ENCODE data around the gene CDC25B. TPM values are rescaled to one million over a fixed set of nuclear protein-coding genes. Genes with fewer than 3 reads are reported as not detected.
"Not testable (repeated sequence)": the region's sequence is repeated elsewhere in the genome, so short reads cannot be mapped to it uniquely, and the experiment has no call there.

CDC25B gene
- total and polyA plus RNA-seq, 3 experiments from 2014 or later = 61.6 to 81.6 (median 78.0) TPM

DNA sequence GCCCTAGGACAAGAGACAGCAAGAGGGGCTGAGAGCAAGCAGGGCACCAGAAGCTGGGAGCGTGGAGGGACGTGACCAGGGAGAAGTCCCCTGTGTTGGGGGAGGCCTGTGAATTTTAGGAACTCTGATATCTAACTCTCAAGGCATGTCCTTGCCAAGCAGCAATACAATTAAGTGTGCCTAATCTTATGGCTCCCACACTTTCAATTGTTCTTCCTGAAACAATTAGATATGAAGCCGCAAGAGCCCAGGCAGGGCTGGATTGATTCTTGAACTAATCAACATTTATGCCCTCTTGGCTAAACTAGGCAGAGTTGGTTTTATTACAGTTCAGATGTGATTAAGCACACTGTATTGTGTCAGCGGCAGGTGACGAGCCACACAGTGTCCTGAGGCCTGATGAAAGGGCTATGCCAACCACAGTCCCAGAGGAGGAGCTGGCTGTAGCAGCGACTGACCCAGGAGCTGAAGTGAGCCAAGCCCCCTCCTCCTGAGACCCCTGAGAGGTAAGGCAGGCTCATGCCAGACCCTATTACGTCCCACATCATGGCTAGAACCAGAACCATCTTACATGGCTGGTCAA lies 46.3 kb downstream of the CDC25B start:
- no peak for DNase-seq
- no peaks in the 10 kb centered on the region for H3K36me3 ChIP-seq (ENCODE audit: insufficient read depth, low read length)
- POLR2A ChIA-PET = no interaction called here

DNA sequence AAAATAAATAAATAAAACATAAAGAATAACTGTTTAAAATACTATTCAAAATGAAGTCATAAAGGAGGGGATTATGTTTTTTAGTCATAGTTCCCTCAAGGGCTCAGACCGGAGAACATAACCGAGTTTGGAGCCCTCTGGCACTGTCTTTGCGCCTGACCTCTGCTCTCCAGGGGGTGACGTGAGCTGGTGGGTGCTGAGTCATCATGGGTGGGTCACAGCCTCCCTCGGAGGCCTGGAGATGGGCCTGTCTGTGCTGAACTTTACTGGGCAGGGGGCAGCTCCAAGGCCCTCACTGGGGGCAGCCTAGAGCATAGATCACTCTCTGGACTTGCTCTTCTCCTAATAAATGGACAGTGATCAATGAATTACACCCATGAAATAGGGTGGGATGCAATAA lies 47.4 kb downstream of the CDC25B start:
- no peak overlapping the region for H3K4me3 Mint-ChIP-seq
- POLR2A ChIA-PET = no interaction called here
- peaks cover 0 to 8% (median 2%) of the 10 kb centered on the region in 3 donors for H3K36me3 Mint-ChIP-seq
- Histone ChIP-seq H3K27me3 (ENCODE audit: insufficient read depth, low read length, poor library complexity, severe bottlenecking) (no peaks in the 10 kb centered on the region), H3K9me3 (ENCODE audit: low read length) (no peaks in the 10 kb centered on the region), H3K36me3 (ENCODE audit: insufficient read depth, low read length) (no peaks in the 10 kb centered on the region), H3K4me3 (ENCODE audit: low read length) (no peak overlapping the region), H3K27ac (ENCODE audit: low read depth, low read length) (no peak overlapping the region), H3K4me1 (ENCODE audit: insufficient read depth, low read length) (peaks cover 13% of the 10 kb centered on the region)
- H3K27me3 Mint-ChIP-seq = no peaks in the 10 kb centered on the region
- H3K9me3 Mint-ChIP-seq = no peaks in the 10 kb centered on the region
- CTCF ChIA-PET = no interaction called here
- DNase-seq = no peak
- no peak overlapping the region for H3K27ac Mint-ChIP-seq
- peaks cover 7 to 24% (median 13%) of the 10 kb centered on the region in 3 donors for H3K4me1 Mint-ChIP-seq

More for the DNA sequence above, 46.3 kb downstream of the CDC25B start:
- Mint-ChIP-seq H3K27ac (peak overlapping the region in 1 of 8 donors; percentile 84), H3K9me3 (no peaks in the 10 kb centered on the region), H3K36me3 (peaks cover 0 to 5% (median 2%) of the 10 kb centered on the region in 3 donors), H3K4me1 (peaks cover 2 to 15% (median 3%) of the 10 kb centered on the region in 3 donors), H3K27me3 (no peaks in the 10 kb centered on the region), H3K4me3 (peak overlapping the region in 1 of 7 donors; percentile 20)
- Histone ChIP-seq H3K4me1 (ENCODE audit: insufficient read depth, low read length) (peaks cover 9% of the 10 kb centered on the region), H3K27me3 (ENCODE audit: insufficient read depth, low read length, poor library complexity, severe bottlenecking) (no peaks in the 10 kb centered on the region), H3K9me3 (ENCODE audit: low read length) (no peaks in the 10 kb centered on the region), H3K27ac (ENCODE audit: low read depth, low read length) (no peak overlapping the region), H3K4me3 (ENCODE audit: low read length) (no peak overlapping the region)
- CTCF ChIA-PET = no interaction called here

DNA sequence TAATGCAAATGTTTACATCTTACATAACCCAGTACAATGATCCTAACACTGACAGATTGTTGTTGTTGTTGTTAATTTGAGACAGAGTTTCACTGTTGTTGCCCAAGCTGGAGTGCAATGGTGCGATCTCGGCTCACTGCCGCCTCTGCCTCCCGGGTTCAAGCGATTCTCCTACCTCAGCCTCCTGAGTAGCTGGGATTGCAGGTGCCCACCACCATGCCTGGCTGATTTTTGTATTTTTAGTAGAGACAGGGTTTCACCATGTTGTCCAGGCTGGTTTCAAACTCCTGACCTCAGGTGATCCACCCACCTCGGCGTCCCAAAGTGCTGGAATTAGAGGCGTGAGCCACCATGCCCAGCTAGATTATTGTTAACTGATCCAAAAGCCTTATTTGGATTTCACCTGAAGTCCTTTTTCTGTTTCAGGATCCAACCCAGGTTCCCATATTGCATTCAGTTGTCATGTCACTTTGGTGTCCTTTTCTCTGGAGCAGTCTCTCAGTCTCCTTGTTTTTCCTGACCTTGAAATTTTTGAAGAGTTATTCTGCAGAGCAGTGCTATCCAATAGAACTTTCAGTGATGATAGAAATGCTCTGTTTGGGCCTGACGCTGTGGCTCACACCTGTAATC lies 48.0 kb downstream of the CDC25B start:
- H3K9me3 ChIP-seq (ENCODE audit: low read length); H3K27me3 ChIP-seq (ENCODE audit: insufficient read depth, low read length, poor library complexity, severe bottlenecking); DNase-seq; H3K36me3 ChIP-seq (ENCODE audit: insufficient read depth, low read length); H3K27me3 Mint-ChIP-seq; POLR2A ChIA-PET; H3K36me3 Mint-ChIP-seq; H3K27ac ChIP-seq (ENCODE audit: low read depth, low read length); H3K4me3 ChIP-seq (ENCODE audit: low read length); H3K9me3 Mint-ChIP-seq: not testable (repeated sequence)
- H3K4me1 ChIP-seq (ENCODE audit: insufficient read depth, low read length) = peaks cover 13% of the 10 kb centered on the region
- peak overlapping the region in 3 of 8 donors; percentile 17 to 89 (median 47) for H3K27ac Mint-ChIP-seq
- CTCF ChIA-PET = interaction anchor here (2.0 kb wide), 1 partner anchor 10 kb away, joined by 14 read pairs; no protein-coding TSS in a partner anchor
- peaks cover 14 to 30% (median 19%) of the 10 kb centered on the region in 3 donors for H3K4me1 Mint-ChIP-seq
- peak overlapping the region in 2 of 7 donors; percentile 40 to 44 for H3K4me3 Mint-ChIP-seq

DNA sequence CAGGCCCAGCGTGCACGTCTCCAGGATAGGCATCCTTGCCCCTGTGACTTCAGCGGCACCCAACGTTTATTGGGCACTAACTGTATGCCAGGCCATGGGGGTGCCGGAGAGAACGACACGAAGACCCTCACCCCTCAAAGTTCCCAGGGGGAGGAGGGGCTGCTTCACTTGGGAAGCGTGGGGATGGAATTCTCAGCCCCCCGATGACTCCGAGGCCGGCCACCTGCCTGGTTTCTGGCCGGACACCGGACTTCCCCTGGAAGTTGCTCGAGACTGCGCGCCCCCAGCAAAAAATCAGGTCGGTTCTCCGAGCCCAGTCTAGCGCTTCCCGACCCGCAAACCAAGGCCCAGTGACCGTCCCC lies 50.2 kb downstream of the CDC25B start:
- H3K4me3 ChIP-seq (ENCODE audit: low read length) = peak overlapping the region; percentile 91
- CTCF ChIA-PET = interaction anchor here (2.0 kb wide), 1 partner anchor 8 kb away, joined by 14 read pairs; no protein-coding TSS in a partner anchor
- peak in 1 of 5 donors; percentile 28 for DNase-seq
- H3K27me3 ChIP-seq (ENCODE audit: insufficient read depth, low read length, poor library complexity, severe bottlenecking) = no peaks in the 10 kb centered on the region
- peaks cover 0 to 10% (median 0%) of the 10 kb centered on the region in 3 donors for H3K36me3 Mint-ChIP-seq
- no peaks in the 10 kb centered on the region for H3K27me3 Mint-ChIP-seq
- peak overlapping the region; percentile 81 for H3K27ac ChIP-seq (ENCODE audit: low read depth, low read length)
- H3K27ac Mint-ChIP-seq = peak overlapping the region; percentile 84 to 97 (median 92)
- POLR2A ChIA-PET = no interaction called here
- peak overlapping the region; percentile 85 to 97 (median 90) for H3K4me3 Mint-ChIP-seq
- peaks cover 13% of the 10 kb centered on the region for H3K4me1 ChIP-seq (ENCODE audit: insufficient read depth, low read length)
- no peaks in the 10 kb centered on the region for H3K36me3 ChIP-seq (ENCODE audit: insufficient read depth, low read length)
- H3K9me3 Mint-ChIP-seq = no peaks in the 10 kb centered on the region
- no peaks in the 10 kb centered on the region for H3K9me3 ChIP-seq (ENCODE audit: low read length)
- peaks cover 18 to 37% (median 20%) of the 10 kb centered on the region in 3 donors for H3K4me1 Mint-ChIP-seq

DNA sequence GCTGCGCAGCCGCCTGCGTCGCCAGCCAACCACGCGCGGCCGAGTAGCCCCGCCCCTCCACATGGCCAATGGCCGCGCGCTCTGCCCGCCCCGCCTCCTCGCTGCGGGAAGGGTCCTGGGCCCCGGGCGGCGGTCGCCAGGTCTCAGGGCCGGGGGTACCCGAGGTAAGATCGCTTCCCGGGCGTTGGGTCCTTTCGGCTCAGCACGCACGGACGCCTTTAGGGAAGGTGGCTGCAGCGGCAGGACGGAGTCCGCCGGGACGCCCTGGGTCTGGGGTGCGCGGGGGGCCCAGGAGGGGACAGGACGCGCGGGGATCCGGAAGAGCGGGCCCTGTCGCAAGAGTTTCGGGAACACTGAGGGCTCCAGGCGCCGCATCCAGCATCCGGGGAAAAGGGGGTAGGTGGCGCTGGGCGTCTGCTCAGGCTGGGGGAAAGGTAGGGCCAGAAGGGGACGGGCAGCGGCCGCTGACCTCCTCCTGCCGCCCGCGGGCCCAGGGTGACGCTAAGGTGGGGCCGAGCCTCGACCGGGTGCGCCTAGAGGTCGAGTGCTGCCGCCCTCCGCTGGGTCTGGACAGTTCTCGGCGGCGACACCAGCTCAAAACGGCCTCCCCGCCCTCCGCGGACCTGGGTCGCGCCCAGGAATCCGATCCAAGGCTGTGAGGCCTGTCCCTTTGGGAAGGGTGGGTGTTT lies 50.8 kb downstream of the CDC25B start, which contains the start of gene MAVS:
Gene MAVS, plus strand, starts transcription at position 95 of the 689 bp plus-strand sequence. CDS start 7,791 bp downstream, outside the sequence.
- POLR2A ChIA-PET = no interaction called here
- Mint-ChIP-seq H3K36me3 (peaks cover 0 to 10% (median 0%) of the 10 kb centered on the region in 3 donors), H3K27me3 (no peaks in the 10 kb centered on the region), H3K9me3 (no peaks in the 10 kb centered on the region), H3K27ac (peak within 1 kb of the TSS; percentile 84 to 97 (median 92)), H3K4me1 (peaks cover 18 to 37% (median 20%) of the 10 kb centered on the region in 3 donors), H3K4me3 (peak within 1 kb of the TSS; percentile 85 to 97 (median 90))
- no peaks in the 10 kb centered on the region for H3K9me3 ChIP-seq (ENCODE audit: low read length)
- H3K4me3 ChIP-seq (ENCODE audit: low read length) = peak within 1 kb of the TSS; percentile 91
- peak; percentile 82 to 87 (median 83) for DNase-seq
- H3K27ac ChIP-seq (ENCODE audit: low read depth, low read length) = peak within 1 kb of the TSS; percentile 81
- H3K36me3 ChIP-seq (ENCODE audit: insufficient read depth, low read length) = no peaks in the 10 kb centered on the region
- H3K27me3 ChIP-seq (ENCODE audit: insufficient read depth, low read length, poor library complexity, severe bottlenecking) = no peaks in the 10 kb centered on the region
- peaks cover 13% of the 10 kb centered on the region for H3K4me1 ChIP-seq (ENCODE audit: insufficient read depth, low read length)
- CTCF ChIA-PET = no interaction called here

DNA sequence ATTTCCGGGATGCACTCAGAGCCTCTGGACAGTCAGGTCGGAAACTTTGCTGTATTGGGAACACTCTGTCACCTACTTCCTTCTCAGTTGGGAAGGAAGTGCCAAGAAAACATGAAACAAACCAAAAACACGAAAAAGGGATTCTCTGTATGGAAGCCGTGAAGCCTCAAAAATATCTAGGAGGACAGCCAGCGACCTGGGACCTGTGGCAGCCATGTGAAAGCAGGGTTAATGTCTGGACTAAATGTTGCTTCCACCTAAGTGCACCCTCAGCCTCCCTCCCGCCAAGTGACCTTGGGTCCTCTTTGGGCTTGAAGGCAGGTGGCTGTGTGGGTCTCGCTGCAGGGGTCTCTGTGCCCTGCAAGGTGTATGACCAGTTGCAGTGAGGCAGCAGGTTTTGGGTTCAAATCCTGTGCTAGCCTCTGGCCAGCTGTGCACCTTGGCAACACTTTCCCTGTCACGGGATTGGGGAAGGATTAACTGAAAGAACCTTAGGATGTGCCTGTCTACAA lies 51.4 kb downstream of the CDC25B start:
- no peaks in the 10 kb centered on the region for H3K36me3 ChIP-seq (ENCODE audit: insufficient read depth, low read length)
- peaks cover 18 to 37% (median 20%) of the 10 kb centered on the region in 3 donors for H3K4me1 Mint-ChIP-seq
- peak overlapping the region; percentile 84 to 97 (median 92) for H3K27ac Mint-ChIP-seq
- no peak for DNase-seq
- peak overlapping the region; percentile 85 to 97 (median 90) for H3K4me3 Mint-ChIP-seq
- H3K9me3 Mint-ChIP-seq = no peaks in the 10 kb centered on the region
- H3K9me3 ChIP-seq (ENCODE audit: low read length) = no peaks in the 10 kb centered on the region
- H3K27me3 Mint-ChIP-seq = no peaks in the 10 kb centered on the region
- H3K27me3 ChIP-seq (ENCODE audit: insufficient read depth, low read length, poor library complexity, severe bottlenecking) = no peaks in the 10 kb centered on the region
- peaks cover 13% of the 10 kb centered on the region for H3K4me1 ChIP-seq (ENCODE audit: insufficient read depth, low read length)
- ChIA-PET CTCF (no interaction called here), POLR2A (no interaction called here)
- H3K27ac ChIP-seq (ENCODE audit: low read depth, low read length) = peak overlapping the region; percentile 81
- H3K36me3 Mint-ChIP-seq = peaks cover 0 to 10% (median 0%) of the 10 kb centered on the region in 3 donors
- H3K4me3 ChIP-seq (ENCODE audit: low read length) = peak overlapping the region; percentile 91

DNA sequence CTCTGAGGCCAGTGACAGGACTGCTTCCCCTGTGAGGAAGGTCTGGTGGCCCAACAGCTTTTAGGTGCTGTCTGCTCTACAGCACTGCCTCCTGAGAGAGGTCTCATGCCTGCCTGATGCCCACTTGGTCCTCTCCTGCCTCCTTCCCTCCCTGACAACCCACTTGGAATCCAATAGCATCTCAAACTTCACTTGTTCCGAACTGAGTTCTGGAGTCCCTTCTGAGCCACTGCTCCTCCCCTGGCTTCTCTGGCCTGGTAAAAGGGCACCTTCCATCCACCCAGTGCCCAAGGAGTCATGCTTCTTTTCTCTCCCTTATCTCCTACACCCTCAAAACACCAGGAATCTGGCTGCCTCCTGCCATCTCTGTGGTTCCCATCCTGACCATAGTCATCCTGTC lies 52.5 kb downstream of the CDC25B start:
- peaks cover 13% of the 10 kb centered on the region for H3K4me1 ChIP-seq (ENCODE audit: insufficient read depth, low read length)
- H3K4me3 ChIP-seq (ENCODE audit: low read length) = no peak overlapping the region
- no peaks in the 10 kb centered on the region for H3K27me3 ChIP-seq (ENCODE audit: insufficient read depth, low read length, poor library complexity, severe bottlenecking)
- no peaks in the 10 kb centered on the region for H3K36me3 ChIP-seq (ENCODE audit: insufficient read depth, low read length)
- H3K4me3 Mint-ChIP-seq = peak overlapping the region; percentile 85 to 97 (median 90)
- peaks cover 0 to 10% (median 0%) of the 10 kb centered on the region in 3 donors for H3K36me3 Mint-ChIP-seq
- POLR2A ChIA-PET = no interaction called here
- H3K27ac Mint-ChIP-seq = peak overlapping the region; percentile 70 to 94 (median 90)
- CTCF ChIA-PET = interaction anchor here (1.2 to 2.2 kb wide), 2 partner anchors 28 to 62 kb away, joined by 5 to 6 read pairs; partner anchors contain the start of genes AP5S1 and CENPB
- no peaks in the 10 kb centered on the region for H3K9me3 Mint-ChIP-seq
- no peaks in the 10 kb centered on the region for H3K27me3 Mint-ChIP-seq
- no peaks in the 10 kb centered on the region for H3K9me3 ChIP-seq (ENCODE audit: low read length)
- no peak overlapping the region for H3K27ac ChIP-seq (ENCODE audit: low read depth, low read length)
- no peak for DNase-seq
- H3K4me1 Mint-ChIP-seq = peaks cover 18 to 37% (median 20%) of the 10 kb centered on the region in 3 donors
